SW480 (cell line): Measurements from ENCODE around the gene FXYD6.
A peak's percentile ranks its signal among the peaks of the same experiment; 100 is the strongest.

Source experiments
- DNase-seq: peaks from one replicate; pipeline ENCODE4 v3.0.0-alpha.2; 2016; ENCODE audit warnings: low spot score

FXYD6 gene

DNA sequence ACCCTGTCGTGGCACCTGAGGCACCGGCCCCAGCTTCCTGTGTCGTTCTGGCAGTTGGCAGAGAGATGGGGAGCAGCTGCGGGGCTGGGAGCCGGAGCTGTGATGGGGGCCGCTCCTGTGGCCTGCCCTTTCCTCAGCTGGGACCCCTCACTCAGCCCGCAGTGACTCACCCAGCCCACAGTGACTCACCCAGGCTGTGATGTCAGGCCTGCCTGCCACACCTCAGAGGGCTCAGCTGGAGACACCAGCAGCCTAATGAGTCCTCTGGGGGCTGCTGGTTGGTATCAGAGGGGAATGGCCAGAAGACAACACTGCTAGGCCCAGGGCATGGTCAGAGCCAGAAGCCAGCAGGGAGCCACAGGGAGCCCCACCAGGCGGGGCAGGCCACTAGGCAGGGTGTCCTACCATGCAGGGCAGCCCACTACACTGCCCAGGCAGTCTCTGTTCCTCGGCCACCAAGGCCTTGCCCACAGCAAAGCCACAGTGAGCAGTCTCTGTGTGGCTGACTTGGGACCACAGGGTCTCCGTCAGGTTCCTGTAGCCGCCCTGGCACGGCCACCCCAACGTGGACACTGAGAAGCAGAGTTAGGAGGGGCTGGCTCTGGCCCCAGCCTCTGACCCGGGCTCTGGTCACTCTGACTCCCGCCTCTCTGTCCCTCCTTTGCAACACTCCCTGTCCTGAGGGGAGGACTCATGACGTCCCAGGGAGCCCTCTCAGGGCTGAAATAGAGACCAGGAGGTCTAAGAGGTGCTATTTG is 47.7 kb downstream of the FXYD6 start:
- peak; percentile 81 for DNase-seq

DNA sequence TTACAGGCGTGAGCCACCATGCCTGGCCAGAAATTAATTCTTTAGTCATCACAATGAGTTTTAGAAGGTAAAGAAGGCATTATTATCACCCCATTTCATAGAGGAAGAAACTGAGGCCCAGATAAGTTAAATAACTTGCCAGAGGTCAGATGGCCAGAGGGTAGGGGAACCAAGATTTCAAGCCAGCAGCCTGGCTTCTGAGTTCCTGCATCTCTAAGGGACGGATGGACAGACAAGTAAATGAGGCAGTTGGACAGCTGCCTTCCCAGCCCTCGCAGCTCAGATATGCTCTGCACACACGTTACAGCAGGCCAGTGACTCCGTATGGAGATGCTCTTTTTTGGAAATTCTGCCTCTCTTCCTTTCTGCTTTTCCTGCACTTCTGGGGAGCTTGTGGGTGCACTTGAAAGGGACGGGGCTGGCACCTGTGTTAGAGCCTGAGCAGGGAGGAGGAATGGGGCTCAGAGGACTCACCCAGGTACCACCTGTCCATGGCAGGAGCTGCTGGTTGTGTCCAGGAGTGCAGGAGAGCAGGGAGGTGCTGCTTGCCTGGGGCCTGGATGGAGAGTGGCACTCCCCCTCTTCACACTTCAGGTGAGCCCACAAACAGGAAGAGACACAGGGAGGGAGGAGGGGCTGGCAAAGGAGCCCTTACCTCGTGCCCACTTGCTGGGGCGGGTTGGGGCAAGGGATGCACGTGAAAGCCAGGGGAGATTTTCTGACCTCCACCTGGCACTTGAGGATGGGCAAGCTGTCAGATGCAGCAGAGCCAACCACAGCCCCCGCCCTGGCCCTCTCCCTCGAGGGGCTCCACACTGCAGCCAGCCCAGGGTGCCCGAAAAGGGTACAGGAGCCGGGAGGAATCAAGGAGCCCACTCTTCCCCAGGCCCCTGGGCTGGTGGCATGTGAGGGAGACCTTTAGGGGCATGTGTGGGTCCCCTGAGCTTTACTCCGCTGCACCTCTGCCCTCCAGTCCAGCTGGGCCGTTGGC is 48.6 kb downstream of the FXYD6 start:
- no peak for DNase-seq

DNA sequence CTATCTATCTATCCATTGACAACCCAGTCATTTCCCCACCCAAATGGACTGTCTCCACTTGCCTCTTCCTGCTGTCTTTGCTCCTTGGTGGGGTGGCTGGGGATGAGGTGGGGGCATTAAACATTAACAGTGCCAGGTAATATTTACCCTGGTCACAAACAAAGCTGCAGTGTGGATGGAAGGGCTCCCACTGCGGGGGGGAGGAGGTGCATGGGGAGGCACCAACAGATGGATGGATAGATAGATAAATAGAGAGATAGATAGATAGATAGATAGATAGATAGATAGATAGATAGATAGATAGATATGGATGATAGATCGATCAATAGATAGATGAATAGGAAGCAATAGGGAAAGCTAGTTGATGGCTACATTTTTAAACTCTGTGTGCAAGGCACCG is 49.6 kb downstream of the FXYD6 start:
- no peak for DNase-seq

DNA sequence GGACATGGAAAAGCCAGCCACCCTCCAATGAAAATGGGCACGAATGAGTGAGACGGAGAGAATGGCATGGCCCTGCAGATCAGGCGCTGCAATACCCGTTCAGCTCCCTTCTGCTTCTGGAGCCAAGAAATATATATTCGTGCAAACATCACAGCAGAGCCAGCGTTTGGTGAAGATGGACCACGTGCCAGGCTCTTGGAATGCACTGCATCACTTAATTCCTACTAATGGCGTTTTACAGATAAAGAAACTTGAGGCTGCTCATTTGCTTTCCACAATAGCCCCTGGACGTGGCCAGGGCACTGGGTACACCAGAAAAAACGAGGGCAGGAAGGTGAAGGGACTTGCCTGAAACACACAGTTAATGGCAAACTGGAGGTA is 50.3 kb downstream of the FXYD6 start:
- DNase-seq: no peak

DNA sequence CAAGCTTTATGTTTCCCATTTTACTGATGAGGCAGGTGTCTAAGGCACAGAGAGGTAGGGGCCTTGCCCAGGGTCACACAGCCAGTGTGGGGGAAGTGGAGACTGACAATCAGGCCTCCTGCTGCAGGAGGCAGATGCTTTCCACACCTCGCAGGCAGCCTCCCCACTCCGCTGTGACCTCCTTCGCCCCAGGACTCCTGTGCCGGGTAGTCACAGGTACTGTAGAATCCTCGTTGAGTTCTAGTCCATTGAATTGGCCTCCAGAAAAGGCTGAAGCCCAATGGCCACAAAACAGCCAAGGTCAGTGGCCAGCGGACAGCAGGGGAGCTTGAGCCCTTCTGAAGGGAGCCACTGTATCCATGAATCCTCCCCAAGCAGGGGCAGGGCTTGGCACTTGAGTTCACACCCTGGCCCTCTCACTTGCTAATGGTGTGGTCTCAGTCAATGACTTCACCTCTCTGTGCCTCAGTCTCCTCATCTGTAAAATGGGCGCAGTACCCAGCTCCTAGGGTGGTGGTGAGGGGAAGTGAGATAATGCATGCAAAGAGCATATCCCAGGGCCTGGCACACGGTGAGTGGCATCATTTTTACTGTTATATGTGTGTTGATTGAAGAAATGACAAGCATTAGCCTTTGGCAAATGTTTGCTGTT is 50.8 kb downstream of the FXYD6 start:
- DNase-seq: no peak

DNA sequence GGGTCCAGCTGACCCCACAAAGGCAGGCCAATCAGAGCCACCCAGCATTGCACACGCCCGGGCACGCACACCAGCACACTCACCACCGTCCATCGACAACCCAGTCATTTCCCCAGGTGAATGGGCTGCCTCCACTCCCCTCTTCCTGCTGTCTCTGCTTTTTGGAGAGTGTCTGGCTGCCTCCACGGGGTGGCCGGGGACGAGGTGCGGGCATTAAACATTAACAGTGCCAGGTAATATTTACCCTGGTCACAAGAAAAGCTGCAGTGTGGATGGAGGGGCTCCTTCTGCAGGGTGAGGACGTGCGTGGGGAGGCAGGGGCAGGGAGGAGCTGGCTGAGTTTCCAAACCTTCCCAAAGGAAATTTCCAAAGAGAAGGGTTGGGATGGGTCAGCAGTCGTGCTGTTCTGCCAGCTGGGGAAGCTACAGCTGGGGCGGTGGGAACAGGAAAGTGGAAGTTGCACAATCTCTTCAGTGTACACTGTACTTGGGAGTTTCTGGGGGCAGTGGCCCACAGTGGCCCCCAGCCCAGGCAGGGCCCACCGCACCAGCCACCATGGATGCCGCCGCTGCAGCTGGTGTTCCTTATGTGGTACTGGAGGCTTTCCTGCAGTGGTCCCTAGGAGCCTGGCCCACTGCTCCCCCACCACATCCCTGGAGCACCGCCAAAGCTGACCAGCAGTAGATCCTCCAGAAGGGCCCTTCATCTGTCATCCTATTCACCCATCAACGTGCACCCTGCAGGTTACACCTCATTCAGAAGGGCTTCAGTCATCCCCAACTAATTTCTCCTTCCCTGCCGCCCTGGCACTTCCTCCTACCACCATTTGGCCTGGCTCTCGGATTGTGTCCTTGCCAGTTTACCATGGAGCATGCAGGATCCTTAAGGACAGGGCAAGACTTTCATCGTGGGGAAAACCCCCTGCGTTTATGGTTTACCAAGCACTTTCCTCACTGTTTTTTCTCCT is 51.6 kb downstream of the FXYD6 start, which contains the start of gene FXYD2:
Gene FXYD2 (minus strand): TSS at position 174 of the 967 bp plus-strand sequence. CDS start 66 bp downstream, at position 108.
- DNase-seq: no peak

DNA sequence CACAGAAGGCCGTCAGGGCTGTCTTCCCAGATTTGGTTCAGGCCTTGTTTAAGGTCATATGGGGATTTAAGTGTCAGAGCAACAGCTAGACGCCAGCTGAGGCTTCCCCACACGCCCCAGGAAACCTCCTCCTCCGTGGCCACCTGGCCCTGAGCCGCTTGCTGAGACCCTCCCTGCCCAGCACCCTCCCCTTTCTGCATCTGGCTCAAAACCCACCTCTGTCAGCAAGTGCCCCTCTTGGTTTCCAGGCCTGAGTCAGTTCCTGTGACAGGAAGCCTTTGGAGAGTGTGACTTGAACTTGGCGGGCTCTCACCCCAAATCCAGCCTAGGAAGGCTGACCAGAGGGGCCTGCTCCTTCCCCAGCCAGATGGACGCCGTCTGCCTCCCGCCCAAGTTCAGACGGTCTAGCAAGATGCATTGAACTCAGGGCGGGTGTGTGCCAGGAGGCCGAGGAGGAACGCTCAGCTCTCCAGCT is 52.5 kb downstream of the FXYD6 start:
- DNase-seq: no peak

DNA sequence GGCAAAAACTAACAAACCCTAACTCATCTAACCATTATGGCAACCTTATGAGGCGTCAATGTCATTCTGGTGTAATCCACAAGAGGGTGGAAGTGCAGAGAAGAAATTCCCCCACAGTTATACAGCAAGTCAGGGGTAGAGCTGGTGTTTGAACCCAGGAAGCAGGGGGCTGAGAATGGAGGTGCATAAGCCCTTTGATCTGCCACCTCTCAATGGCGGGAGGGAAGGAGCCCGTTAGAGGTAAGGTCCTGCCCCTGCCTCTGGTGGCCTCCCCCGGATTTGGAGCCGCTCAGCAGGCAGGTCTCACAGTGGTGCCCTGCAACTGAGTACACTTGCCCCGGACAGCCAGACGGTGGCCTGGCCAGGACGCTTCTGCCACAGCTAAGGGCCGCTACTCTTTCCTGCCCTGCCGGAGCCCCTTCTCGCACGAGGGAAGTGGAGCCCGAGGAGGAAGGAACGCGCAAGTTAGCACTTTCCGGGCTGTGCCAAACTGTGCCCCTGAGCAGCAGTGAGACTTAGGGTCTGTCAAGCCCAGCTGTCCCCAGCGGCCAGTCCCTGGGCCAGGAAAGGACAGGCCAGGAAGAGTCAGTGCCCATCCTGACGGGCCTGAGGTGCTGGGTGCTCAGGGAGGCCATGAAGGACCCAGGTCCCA is 53.0 kb downstream of the FXYD6 start:
- DNase-seq: no peak

DNA sequence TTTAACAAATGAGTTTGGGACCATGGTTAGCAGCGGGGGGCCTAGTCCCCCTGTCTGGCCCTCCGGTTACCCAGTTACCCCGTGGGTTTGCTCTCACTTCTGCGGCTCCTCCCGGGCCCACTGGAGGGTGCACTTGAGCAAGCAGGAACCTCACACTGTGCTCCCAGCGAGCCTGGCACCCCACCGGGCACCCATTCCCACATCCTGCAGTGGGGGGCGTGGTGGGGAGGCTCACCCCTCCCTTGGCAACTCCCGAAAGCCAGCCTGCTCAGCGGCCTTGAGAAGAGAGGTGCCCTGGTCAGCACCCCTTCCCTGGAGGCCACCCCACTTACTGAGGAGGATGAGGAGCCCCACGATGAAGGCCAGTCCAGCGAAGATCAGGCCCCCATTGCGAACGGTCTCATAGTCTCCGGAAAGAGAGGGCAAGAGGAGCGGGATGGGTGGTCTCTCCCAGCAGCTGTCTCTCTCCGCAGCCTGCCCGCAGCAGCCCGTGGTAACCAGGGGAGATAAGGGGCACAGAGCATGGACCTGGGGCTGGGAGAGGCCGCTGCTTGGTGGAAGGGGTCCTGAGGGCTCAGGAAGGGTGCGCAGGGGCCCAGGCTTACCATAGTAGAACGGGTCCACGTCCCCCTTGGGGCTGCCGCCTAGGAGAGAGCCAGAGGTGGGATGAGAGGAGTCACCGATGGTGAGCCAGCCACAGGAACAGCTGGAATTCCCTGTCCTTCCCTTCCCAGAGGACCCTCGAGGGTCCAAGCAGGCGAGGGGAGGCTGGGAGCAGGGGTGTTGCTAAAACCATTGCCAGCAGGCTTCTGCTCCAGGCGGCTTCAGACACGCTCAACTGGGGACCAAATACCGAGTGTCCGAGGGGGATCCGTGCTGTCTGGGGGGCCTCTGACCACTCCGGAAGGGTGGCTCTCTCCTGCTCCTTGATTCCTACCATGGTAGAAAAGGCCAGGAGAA is 54.1 kb downstream of the FXYD6 start:
- no peak for DNase-seq

DNA sequence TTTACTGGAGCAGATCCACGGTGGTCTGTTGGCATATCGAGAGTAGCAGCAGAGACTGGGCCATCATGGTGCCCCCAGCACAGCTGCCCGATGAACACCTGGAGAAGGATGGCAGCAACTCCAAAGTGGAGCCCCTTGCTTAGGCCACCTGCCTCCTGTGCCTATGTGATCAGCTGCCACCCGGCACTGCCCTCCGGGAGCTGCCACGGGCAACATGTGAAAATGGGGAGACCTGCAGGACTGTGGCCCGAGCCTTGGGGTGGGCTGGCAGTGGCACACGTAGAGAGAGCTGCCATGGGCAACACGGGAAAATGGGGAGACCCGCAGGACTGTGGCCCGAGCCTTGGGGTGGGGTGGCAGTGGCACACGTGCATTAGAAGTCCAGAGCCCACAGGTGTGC is 55.0 kb downstream of the FXYD6 start:
- DNase-seq: no peak

DNA sequence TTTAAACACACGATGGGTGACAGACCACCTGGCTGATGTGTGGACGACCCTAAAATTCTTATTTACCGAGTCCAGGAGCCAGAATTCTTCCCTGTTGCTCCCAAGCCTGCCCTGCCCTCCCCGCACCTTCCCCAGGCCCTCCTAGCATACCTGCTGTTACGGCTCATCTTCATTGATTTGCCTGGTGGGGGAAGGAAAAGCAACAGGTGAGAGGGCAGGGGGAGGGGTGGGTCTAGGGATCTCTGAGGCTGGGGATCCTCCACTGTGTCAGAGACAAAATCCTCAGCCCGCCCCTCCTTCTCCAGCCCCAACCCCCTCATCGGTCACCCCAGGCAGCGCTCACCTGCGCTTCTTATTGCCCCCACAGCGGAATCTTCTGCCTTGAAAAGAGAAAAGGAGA is 55.9 kb downstream of the FXYD6 start:
- DNase-seq: no peak

DNA sequence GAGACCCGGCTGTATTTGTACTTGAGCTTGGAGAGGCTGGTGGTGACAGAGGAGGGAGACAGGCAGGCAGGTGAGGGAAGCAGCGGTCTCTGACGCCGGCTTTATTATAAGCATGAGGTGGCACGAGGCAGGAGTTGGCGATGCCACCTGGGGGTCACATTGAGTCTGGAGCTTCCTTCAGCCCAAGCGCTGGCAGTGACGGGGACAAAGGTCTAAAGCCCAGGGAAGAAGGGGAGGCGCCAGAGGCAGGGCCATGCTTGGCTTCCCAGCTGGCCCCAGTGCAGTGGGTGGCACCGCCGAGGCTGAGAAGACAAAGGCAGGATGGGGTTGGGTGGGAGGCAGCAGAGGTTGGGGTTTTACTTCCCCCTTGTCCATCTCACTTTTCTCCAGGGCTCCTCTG is 56.4 kb downstream of the FXYD6 start:
- DNase-seq: no peak

DNA sequence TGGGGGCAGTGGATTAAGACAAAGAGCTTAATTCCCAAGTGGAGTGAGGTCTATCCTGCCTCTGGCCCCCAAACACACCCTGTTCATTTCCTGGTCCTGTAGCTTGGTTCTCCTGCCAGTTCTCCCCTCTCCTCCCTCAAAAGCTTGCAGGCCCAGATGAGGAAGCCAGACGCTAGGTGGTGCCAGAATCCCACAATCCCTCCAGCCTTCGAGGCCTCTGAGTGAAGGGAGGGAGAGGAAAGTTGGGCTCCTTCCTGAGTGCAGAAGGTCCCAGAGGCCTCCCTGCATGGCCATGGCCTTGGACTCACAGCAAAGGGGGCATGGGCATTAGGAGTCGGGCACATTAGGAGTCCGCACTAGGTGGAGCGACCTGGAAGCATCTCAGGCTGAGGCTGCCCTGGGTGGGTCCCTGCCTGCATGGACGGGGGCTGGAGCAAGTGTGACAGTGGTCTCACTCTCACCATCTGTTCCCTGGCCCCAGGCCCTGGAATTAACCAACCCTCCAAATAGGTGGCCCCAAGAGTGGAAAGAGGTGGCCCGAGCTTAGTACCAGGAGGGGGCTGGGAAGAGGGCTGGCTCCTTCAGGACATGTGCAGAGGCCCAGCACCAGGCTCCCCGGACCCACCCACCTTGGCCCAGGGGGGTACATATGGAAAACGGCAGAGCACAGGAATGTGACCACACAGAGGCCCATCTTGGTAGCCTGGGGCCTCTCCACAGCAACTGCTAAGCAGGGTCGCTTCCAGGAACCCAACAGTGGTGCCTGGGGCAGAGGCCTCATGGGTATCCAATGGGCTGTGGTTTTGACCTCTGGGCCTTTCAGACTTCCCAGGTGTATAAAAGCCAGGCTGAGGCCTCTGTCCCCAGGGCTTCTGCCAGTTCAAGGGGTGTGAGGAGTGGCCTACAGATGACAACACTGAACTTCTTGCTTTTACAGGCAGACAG is 57.1 kb downstream of the FXYD6 start:
- peak; percentile 78 for DNase-seq

DNA sequence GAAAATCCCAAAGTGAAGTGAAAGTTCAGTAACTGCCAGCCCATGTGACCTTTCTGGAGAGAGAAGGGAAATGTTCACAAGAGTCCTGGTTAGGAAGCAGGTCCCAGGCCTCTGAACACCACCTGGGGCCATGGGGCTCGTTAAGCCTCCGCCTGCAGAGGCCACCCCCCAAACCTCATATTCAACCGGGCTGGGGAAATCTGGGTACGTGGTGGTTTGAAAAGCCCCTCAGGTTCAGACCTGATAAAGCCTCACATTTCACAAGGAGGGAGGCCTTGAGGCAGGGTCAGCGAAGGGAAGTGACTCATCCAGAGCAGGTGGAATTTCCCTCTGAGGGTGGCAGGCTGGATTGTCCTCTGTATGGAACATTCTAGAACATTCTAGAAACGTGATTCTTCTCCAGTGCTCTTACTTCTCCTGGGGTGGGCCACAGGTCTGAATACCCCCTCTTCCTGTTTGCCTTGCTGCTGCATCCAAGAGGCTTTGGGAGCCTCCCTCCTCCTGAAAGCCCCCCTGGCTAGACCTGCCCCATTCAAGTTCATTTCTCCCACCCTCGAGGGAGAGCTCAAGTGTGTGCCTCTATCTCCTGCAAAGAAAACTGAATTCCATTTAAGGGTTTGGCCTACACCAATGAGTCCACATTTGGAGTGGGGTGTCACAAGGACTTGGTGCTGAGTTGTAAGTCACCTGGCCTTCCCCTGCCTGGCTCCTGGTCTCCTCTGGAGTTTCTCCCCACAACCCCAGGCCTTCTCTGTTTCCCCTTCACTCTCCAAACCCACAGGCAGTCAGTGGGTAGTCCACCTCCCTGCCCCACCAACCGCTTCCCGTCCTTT is 58.2 kb downstream of the FXYD6 start:
- DNase-seq: peak; percentile 63

DNA sequence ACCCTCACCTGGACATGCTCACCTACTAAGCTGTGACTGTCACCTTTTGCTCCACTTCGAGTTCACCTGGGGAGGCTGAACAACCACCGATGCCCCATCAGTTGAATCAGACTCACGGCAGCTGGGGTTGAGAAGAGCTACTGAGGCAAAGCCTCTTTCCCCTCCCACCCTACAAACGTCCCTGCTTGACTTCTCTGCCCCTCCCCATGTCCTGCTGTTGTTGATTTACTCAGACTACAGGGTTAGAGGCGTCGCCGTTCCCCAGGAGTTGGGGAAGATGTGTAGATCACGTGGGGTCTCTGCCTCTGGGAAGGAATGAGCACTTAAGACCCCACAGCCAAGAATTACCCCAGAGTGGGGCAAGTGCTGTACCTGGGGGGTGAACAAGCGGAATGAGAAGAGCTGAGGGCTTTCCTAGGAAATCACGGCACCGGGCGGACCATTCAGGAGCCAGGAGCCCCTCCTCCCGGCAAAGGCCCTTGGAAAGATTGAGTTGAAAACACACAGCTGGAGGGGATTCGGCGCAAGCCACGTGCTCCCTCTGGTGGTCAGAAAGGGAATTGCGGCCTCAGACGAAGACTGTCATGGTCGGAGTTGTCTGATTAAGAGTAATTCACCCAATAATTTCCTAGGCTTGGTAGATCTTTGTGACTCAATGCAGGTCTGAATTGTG is 59.0 kb downstream of the FXYD6 start:
- peak; percentile 65 for DNase-seq

DNA sequence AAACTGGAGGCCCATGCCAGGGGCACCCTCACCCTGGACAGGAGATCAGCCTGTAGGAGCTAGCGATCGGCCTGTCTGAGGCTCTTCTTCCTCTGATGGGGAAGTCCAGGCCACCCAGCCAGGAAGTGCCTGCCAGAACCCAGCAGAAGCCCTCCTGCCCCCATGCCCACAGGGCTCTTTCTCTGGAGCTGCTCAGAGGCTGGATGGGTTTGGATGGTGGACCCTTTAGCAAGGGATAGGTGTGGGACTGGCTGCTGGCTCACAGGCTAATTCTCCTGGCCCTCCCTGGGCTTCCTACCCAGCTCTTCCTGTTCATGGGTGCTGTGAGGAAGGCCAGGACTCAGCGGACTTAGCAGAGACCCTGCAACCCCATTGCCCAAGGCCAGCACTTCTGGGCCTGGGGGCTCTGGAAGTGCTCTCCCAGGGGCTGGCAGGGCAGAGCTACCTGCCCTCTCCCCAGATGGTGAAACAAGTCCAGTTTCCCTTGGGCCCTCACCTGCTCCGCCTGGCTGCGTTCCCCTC is 59.6 kb downstream of the FXYD6 start:
- no peak for DNase-seq
